ENCODE data around the gene SLC22A2.

GRCh38 chr6:160224639-160225237 lies 33.9 kb downstream of the SLC22A2 start:
- TF ChIP-seq ZNF664 (tag by site-specific recombination; IDR thresholded peaks at IDR 0.05) (no peak), ATF2 (tag by site-specific recombination; IDR thresholded peaks at IDR 0.05; ENCODE audit: low read depth) (no peak), CTCF (tag by site-specific recombination; IDR thresholded peaks at IDR 0.05) (no peak), ZNF274 (IDR thresholded peaks at IDR 0.05; ENCODE audit: low read length) (no peak), ZNF274 (tag by site-specific recombination; IDR thresholded peaks at IDR 0.05; ENCODE audit: borderline replicate concordance) (no peak), ZNF626 (tag by site-specific recombination; IDR thresholded peaks at IDR 0.05) (no peak), ZNF140 (tag by site-specific recombination; IDR thresholded peaks at IDR 0.05) (no peak), KLF16 (tag by site-specific recombination; IDR thresholded peaks at IDR 0.05) (no peak), RBAK (tag by site-specific recombination; IDR thresholded peaks at IDR 0.05) (no peak), ZNF501 (tag by site-specific recombination; IDR thresholded peaks at IDR 0.05) (no peak), ZNF174 (tag by site-specific recombination; IDR thresholded peaks at IDR 0.05) (no peak), ZNF830 (tag by site-specific recombination; IDR thresholded peaks at IDR 0.05; ENCODE audit: low read depth) (no peak)
